Heart left ventricle (tissue), 16 donors: ENCODE measurements around the gene MYH7. TPM values are rescaled to one million over a fixed set of nuclear protein-coding genes. Genes with fewer than 3 reads are reported as not detected.
"Not testable (repeated sequence)": the region's sequence is repeated elsewhere in the genome, so short reads cannot be mapped to it uniquely, and the experiment has no call there.

Source experiments
- ATAC-seq, 4 donors: fragments of 200-7000 bp; cut with Tn5 transposase; one replicate each; pipeline ENCODE4 v1.9.1; 2020 to 2022; ENCODE audit warnings: moderate library complexity in 4 of 4, mild to moderate bottlenecking in 3 of 4, moderate number of reproducible peaks in 1 of 4
- DNase-seq, 5 donors: peaks; one replicate each; pipeline ENCODE4 v3.0.0-alpha.2; 2020
- H3K27ac ChIP-seq, 12 donors: fragments of 200-600 bp; sonication (generic) in 4 of 12; one replicate each; pipeline versions ENCODE4 v1.5.0 to v1.8.0; 2016 to 2022; ENCODE audit warnings: mild to moderate bottlenecking in 2 of 12
- H3K27me3 ChIP-seq, 9 donors: fragments of 200-600 bp; sonication (generic) in 2 of 9; one replicate each; pipeline versions ENCODE4 v1.5.1 to v1.8.0; 2016 to 2022; ENCODE audit warnings: mild to moderate bottlenecking in 3 of 9
- H3K36me3 ChIP-seq, 9 donors: fragments of 200-600 bp; sonication (generic) in 2 of 9; one replicate each; pipeline versions ENCODE4 v1.5.0 to v1.8.0; 2018 to 2022; ENCODE audit warnings: mild to moderate bottlenecking in 2 of 9
- H3K4me1 ChIP-seq, 12 donors: fragments of 200-600 bp; sonication (generic) in 4 of 12; one replicate each; pipeline versions ENCODE4 v1.5.0 to v1.8.0; 2016 to 2022; ENCODE audit warnings: mild to moderate bottlenecking in 3 of 12
- H3K4me3 ChIP-seq, 12 donors: fragments of 200-600 bp; sonication (generic) in 4 of 12; one replicate each; pipeline versions ENCODE4 v1.5.0 to v1.8.0; 2017 to 2022; ENCODE audit warnings: mild to moderate bottlenecking in 9 of 12, moderate library complexity in 4 of 12
- H3K9me3 ChIP-seq, 12 donors: fragments of 200-600 bp; sonication (generic) in 4 of 12; one replicate each; pipeline versions ENCODE4 v1.5.0 to v1.8.0; 2016 to 2022; ENCODE audit warnings: mild to moderate bottlenecking in 1 of 12
- CTCF ChIP-seq, 12 donors: fragments of 200-600 bp; sonication (generic) in 4 of 12; IDR thresholded peaks; one replicate each; pipeline versions ENCODE4 v1.5.0 to v1.8.0; 2018 to 2022; ENCODE audit warnings: antibody characterized with exemption in 12 of 12, mild to moderate bottlenecking in 5 of 12
- POLR2A ChIP-seq, 2 donors: fragments of 450-650 bp; IDR thresholded peaks; one replicate each; pipeline ENCODE4 v1.6.1; 2017; ENCODE audit warnings: antibody characterized with exemption in 2 of 2, mild to moderate bottlenecking in 2 of 2, moderate library complexity in 2 of 2
- WGBS, 4 donors: extraction: QIAGEN DNeasy Blood & Tissue Kit in 2 of 4; methylation state at CpG; one replicate each; pipeline versions ENCODE4 v1.1.5 to v1.1.7; 2013 to 2018; 5-methylcytosine and 5-hydroxymethylcytosine counted together
- intact Hi-C, 10 donors: fragments of 100-400 bp; cut with DNase I; formaldehyde crosslinking; loops; one replicate each; pipeline versions ENCODE4 v1.11.1 to v1.14.2; 2022
- polyA plus RNA-seq, 2 donors: library from polyadenylated mRNA; stranded (reverse); fragments of 200-250 nt; gene quantifications; one replicate each; pipeline ENCODE4 v1.2.3, GENCODE V29; 2013
- total RNA-seq, 9 donors: library from RNA; depleted of rRNA in 2 of 9; stranded (reverse); fragments of >200 nt in 2 of 9; fragmentation: NEBNext Ultra II Directional in 3 of 9; extraction: Animal tissue kit (Norgen Biotek cat#: 25700) in 3 of 9; gene quantifications; one replicate each; pipeline versions ENCODE4 v1.1.0 to v1.2.4, GENCODE V29; 2016 to 2023
- donor health status: ischemic (EF 13 %, LVEDD 7.1; RV severe dilation, severe dysfunction).
- donor health status: healthy with polysubstance abuse.
- donor health status: DM: no; HTN: yes; CAD: no.
- donor health status: DM: no; HTN: no; CAD: no.
- donor health status: ischemic (EF 25% LVEDD 6.9; RV normal size, moderate dysfunction).
- donor health status: ischemic (EF 25% LVEDD 5.7; RV mildly dilated, moderate dysfunction).
- donor health status: healthy.
- donor health status: DM: yes; HTN: yes; CAD: no.
- donor health status: ischemic (EF 35%, LVEDD 5.7; RV mildly dilated, moderate dysfunction).
- donor health status: nonischemic (EF 11% LVEDD 7.7; RV severe dilation, severe dysfunction).
- donor health status: DM: yes; HTN: yes; CAD: no.
- donor health status: PGD.
- donor health status: ischemic (EF 29% LVEDD 5.4; RV normal size, mild dysfunction).
- donor health status: nonischemic (EF 23%, LVEDD 6.1; RV moderate dilation, normal function).

MYH7 gene
- total and polyA plus RNA-seq, 11 donors, result 727 to 23,825 (median 14,589) TPM

DNA sequence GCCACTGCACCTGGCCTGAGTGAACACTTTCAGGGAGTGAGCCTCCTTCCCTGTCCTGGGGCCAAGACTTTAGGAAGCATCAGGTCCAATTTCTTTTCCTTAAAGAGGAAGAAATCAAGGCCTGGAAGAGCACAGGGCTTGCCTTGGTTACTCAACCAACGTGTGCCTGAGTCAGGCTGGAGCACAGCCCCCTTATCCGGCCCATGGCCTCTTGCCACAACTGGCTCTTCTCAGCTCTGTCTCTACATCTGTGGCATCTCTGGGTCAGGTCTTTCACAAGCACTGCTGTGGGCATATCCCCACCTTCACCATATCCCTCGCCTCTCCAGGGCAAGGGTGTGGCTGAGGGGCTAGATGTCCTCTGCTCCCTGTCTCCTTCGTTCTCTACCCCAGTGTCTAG, 34.2 kb downstream of the MYH7 start:
- Histone ChIP-seq H3K36me3 (peaks cover 0 to 93% (median 27%) of the 10 kb centered on the region in 9 donors), H3K4me3 (no peak overlapping the region), H3K4me1 (peaks cover 0 to 20% (median 0%) of the 10 kb centered on the region in 12 donors), H3K9me3 (no peaks in the 10 kb centered on the region), H3K27me3 (peaks cover 0 to 1% (median 0%) of the 10 kb centered on the region in 9 donors), H3K27ac (peak overlapping the region in 2 of 12 donors; percentile 87 to 91)
- intact Hi-C loops, result no loop called here
- TF ChIP-seq CTCF (IDR thresholded peaks at IDR 0.05), result no peak
- TF ChIP-seq POLR2A (IDR thresholded peaks at IDR 0.05), result no peak
- 43 to 52% (median 47%) methylated on average over 3 to 4 of the region's 4 CpGs for WGBS, 4 donors
- ATAC-seq (no peak), DNase-seq (peak in 2 of 5 donors; percentile 13 to 46)

GRCh38 chr14:23400496-23401149, 34.8 kb downstream of the MYH7 start:
- peak overlapping the region in 2 of 12 donors; percentile 87 to 91 for H3K27ac ChIP-seq
- H3K27me3 ChIP-seq, H3K9me3 ChIP-seq, intact Hi-C loops, H3K4me3 ChIP-seq: not testable (repeated sequence)
- ATAC-seq (peak in 3 of 4 donors; percentile 1 to 2 (median 2)), DNase-seq (peak in 3 of 5 donors; percentile 13 to 55 (median 21))
- 63 to 73% (median 67%) methylated on average over 16 of the region's 16 CpGs for WGBS, 4 donors
- H3K4me1 ChIP-seq, result peaks cover 0 to 20% (median 0%) of the 10 kb centered on the region in 12 donors
- peaks cover 0 to 93% (median 33%) of the 10 kb centered on the region in 9 donors for H3K36me3 ChIP-seq

- TF ChIP-seq CTCF (IDR thresholded peaks at IDR 0.05), result no peak
- TF ChIP-seq POLR2A (IDR thresholded peaks at IDR 0.05), result no peak
- DNase-seq (peak in 2 of 5 donors; percentile 25 to 26), ATAC-seq (peak in 1 of 4 donors; percentile 10)
- H3K4me1 ChIP-seq, result peaks cover 0 to 17% (median 0%) of the 10 kb centered on the region in 12 donors
- peaks cover 0 to 94% (median 39%) of the 10 kb centered on the region in 9 donors for H3K36me3 ChIP-seq
- intact Hi-C loops, result no loop called here
- 46 to 66% (median 61%) methylated on average over 6 of the region's 6 CpGs for WGBS, 4 donors
- no peak overlapping the region for H3K4me3 ChIP-seq
- no peaks in the 10 kb centered on the region for H3K9me3 ChIP-seq
- H3K27me3 ChIP-seq, result no peaks in the 10 kb centered on the region
- H3K27ac ChIP-seq, result peak overlapping the region in 2 of 12 donors; percentile 2 to 33
Measured at GRCh38 chr14:23399591-23399990, 35.9 kb downstream of the MYH7 start.

DNA sequence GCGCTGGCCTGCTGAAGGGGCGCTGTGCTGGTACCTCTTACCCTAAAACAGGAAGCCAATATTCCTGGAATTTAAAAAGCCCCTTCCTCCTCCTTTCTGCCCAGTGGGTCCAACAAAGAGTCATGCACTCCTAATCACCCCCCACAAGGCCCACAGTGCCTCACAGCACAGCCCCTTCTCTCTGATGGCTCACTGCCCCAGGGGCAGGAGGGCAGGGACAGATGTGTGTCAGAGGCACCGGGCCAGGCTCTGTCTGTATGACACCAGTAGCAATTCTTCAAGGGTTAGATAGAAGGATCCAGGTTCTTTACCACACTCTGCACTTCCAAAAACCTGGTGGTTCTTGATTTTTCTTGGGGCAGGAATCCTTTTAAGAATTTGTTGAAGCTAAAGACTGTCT, 36.3 kb downstream of the MYH7 start:
- H3K4me1 ChIP-seq, result peaks cover 0 to 14% (median 0%) of the 10 kb centered on the region in 12 donors
- peak in 2 of 5 donors; percentile 17 to 52 for DNase-seq
- H3K27ac ChIP-seq, result peak overlapping the region in 2 of 12 donors; percentile 2 to 51
- WGBS, 4 donors, result 69 to 82% (median 74%) methylated on average over 3 of the region's 3 CpGs
- intact Hi-C loops, result no loop called here
- no peaks in the 10 kb centered on the region for H3K27me3 ChIP-seq
- TF ChIP-seq CTCF (IDR thresholded peaks at IDR 0.05), result no peak
- no peak for TF ChIP-seq POLR2A (IDR thresholded peaks at IDR 0.05)
- H3K9me3 ChIP-seq, result no peaks in the 10 kb centered on the region
- peaks cover 0 to 94% (median 43%) of the 10 kb centered on the region in 9 donors for H3K36me3 ChIP-seq
- no peak overlapping the region for H3K4me3 ChIP-seq
- ATAC-seq, result peak in 2 of 4 donors; percentile 2 to 6
